Right lobe of liver (tissue), 6 donors: ENCODE measurements around the gene SPRYD3. TPM values are rescaled to one million over a fixed set of nuclear protein-coding genes. Genes with fewer than 3 reads are reported as not detected.
A peak's percentile ranks its signal among the peaks of the same experiment; 100 is the strongest.

Experiments
- ATAC-seq, 4 donors: fragments of 200-7000 bp; cut with Tn5 transposase; one replicate each; pipeline ENCODE4 v1.9.1; 2020; ENCODE audit warnings: mild to moderate bottlenecking in 4 of 4, moderate library complexity in 4 of 4
- DNase-seq, 3 donors: peaks; one replicate each; pipeline ENCODE4 v3.0.0-alpha.2; 2020
- H3K27ac ChIP-seq, 3 donors: fragments of 200-600 bp; one replicate each; pipeline ENCODE4 v1.8.0; 2022
- H3K27me3 ChIP-seq, 2 donors: fragments of 200-600 bp; one replicate each; pipeline ENCODE4 v1.8.0; 2022
- H3K36me3 ChIP-seq, 4 donors: fragments of 200-600 bp; sonication (generic) in 1 of 4; one replicate each; pipeline versions ENCODE4 v1.5.1 to v1.8.0; 2017 to 2022; ENCODE audit warnings: control low read depth in 1 of 4
- H3K4me1 ChIP-seq, 4 donors: fragments of 200-600 bp; sonication (generic) in 1 of 4; one replicate each; pipeline versions ENCODE4 v1.5.1 to v1.8.0; 2017 to 2022; ENCODE audit warnings: control low read depth in 1 of 4
- H3K4me3 ChIP-seq, 3 donors: fragments of 200-600 bp; one replicate each; pipeline ENCODE4 v1.8.0; 2022
- H3K9me3 ChIP-seq, 4 donors: fragments of 200-600 bp; sonication (generic) in 1 of 4; one replicate each; pipeline versions ENCODE4 v1.5.1 to v1.8.0; 2017 to 2022; ENCODE audit warnings: control low read depth in 1 of 4
- CTCF ChIP-seq, 4 donors: fragments of 200-600 bp in 3 of 4; fragments of 450-650 bp in 1 of 4; IDR thresholded peaks; one replicate each; pipeline versions ENCODE4 v1.5.1 to v1.8.0; 2016 to 2022; ENCODE audit warnings: antibody characterized with exemption in 4 of 4, mild to moderate bottlenecking in 2 of 4
- POLR2A ChIP-seq: fragments of 450-650 bp; IDR thresholded peaks from one replicate; pipeline ENCODE4 v1.6.1; 2017; ENCODE audit warnings: antibody characterized with exemption, mild to moderate bottlenecking
- WGBS: methylation state at CpG from one replicate; pipeline ENCODE4 v1.1.6; 2018; ENCODE audit warnings: low coverage, low lambda C conversion rate; ENCODE audit not compliant: insufficient coverage; ENCODE audit errors: missing lambda C conversion rate; 5-methylcytosine and 5-hydroxymethylcytosine counted together
- intact Hi-C, 2 donors: fragments of 100-400 bp; cut with DNase I; formaldehyde crosslinking; loops; one replicate each; pipeline versions ENCODE4 v1.11.2 to v1.14.1; 2022
- total RNA-seq, 6 experiments: library from RNA; depleted of rRNA in 2 of 6; stranded (reverse); fragments of >200 nt in 2 of 6; fragmentation: NEBNext Ultra II Directional in 3 of 6; extraction: Animal tissue kit (Norgen Biotek cat#: 25700) in 3 of 6; gene quantifications; one replicate each; pipeline versions ENCODE4 v1.1.0 to v1.2.4, GENCODE V29; 2016 to 2023
- donor health status: DM: no; HTN: yes; CAD: no.
- donor health status: DM: no; HTN: no; CAD: no.
- donor health status: DM: no; HTN: no; CAD: no.
- donor health status: DM: no; HTN: yes; CAD: no.
- donor health status: DM: no; HTN: yes; CAD: no.

Gene SPRYD3
- total RNA-seq, 6 experiments from 2014 or later = 12.3 to 18.2 (median 14.4) TPM

DNA sequence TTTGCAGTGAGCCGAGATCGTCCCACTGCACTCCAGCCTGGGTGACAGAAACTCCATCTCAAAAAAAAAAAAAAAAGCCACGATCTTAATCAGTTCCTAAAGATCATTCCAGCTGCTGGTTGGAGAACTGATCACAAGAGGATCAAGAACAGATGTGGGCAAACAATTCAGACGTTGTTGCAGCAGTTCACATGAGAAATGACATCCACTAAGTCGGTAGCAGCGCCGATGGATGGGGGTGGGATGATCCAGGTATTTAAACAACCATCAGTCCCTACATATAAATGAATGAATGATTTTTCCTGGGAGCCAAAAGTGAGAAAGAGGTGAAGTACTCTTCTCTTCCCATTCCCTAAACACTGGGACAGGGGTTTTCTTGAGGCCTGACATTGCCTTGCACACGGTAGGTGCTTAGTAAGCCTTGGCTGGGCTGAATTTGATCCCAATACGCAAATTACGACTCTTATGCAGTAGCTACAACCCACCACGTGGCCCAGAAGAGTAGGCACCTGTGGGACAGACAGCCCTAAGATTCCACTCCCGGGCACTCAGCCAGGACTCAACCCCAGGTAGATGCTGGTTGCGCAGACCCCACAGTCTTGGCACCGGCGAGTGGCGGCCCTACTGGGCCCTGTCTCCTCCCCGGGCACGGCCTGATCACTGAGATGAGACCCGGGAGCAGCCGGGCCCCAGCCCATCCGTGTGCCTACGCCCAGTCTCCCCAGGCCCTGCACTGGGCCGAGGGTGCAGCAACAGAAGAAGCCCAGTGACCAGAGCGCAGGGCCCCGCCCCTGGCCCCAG, 565 bp downstream of the SPRYD3 start:
- no peak for DNase-seq
- no peak for TF ChIP-seq POLR2A
- no peak for TF ChIP-seq CTCF (IDR thresholded peaks at IDR 0.05)
- peaks cover 0 to 18% (median 6%) of the 10 kb centered on the region in 4 donors for H3K36me3 ChIP-seq
- no peaks in the 10 kb centered on the region for H3K9me3 ChIP-seq
- WGBS = 32% methylated on average over 17 of the region's 25 CpGs
- peak overlapping the region; percentile 78 to 82 (median 81) for H3K4me3 ChIP-seq
- ATAC-seq = peak in 1 of 4 donors; percentile 15
- peak overlapping the region; percentile 41 to 75 (median 72) for H3K27ac ChIP-seq
- intact Hi-C loops = loop anchor here in 1 of 2 donors (10.0 kb wide), 1 partner anchor 206 kb away; no protein-coding TSS in a partner anchor
- H3K27me3 ChIP-seq = no peaks in the 10 kb centered on the region
- H3K4me1 ChIP-seq = peaks cover 0 to 22% (median 1%) of the 10 kb centered on the region in 4 donors

- Histone ChIP-seq H3K27ac (no peak overlapping the region), H3K4me3 (no peak overlapping the region), H3K36me3 (peaks cover 0 to 25% (median 6%) of the 10 kb centered on the region in 4 donors), H3K27me3 (no peaks in the 10 kb centered on the region), H3K9me3 (no peaks in the 10 kb centered on the region), H3K4me1 (peaks cover 0 to 25% (median 3%) of the 10 kb centered on the region in 4 donors)
- ATAC-seq (no peak), DNase-seq (no peak)
- 100% methylated on average over 8 of the region's 8 CpGs for WGBS
- intact Hi-C loops = loop anchor here in 1 of 2 donors (10.0 kb wide), 1 partner anchor 208 kb away; no protein-coding TSS in a partner anchor
- TF ChIP-seq POLR2A (no peak), CTCF (IDR thresholded peaks at IDR 0.05) (no peak)
These were observed 2.2 kb downstream of the SPRYD3 start for GRCh38 chr12:53077030-53077429.

DNA sequence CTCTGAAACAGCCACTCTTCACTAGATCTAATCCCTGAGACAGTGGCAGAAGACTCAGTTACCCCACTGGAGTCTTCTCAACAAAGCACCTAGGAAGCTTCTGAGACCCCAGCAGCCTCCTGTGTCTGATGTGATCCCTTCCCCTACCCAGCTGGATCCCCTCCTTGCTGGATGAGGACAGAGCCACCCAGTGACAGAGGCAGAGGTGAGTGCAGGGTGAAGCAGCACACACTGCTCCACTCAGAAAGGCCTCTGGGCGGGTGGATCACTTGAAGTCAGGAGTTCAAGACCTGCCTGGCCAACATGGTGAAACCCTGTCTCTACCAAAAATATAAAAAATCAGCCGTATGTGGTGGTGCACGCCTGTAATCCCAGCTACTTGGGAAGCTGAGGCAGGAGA, 2.7 kb downstream of the SPRYD3 start:
- Histone ChIP-seq H3K27me3 (no peaks in the 10 kb centered on the region), H3K27ac (no peak overlapping the region), H3K9me3 (no peaks in the 10 kb centered on the region), H3K4me3 (no peak overlapping the region), H3K36me3 (peaks cover 0 to 25% (median 6%) of the 10 kb centered on the region in 4 donors), H3K4me1 (peaks cover 0 to 25% (median 3%) of the 10 kb centered on the region in 4 donors)
- intact Hi-C loops = loop anchor here in 1 of 2 donors (10.0 kb wide), 1 partner anchor 208 kb away; no protein-coding TSS in a partner anchor
- ATAC-seq = no peak
- 88% methylated on average over 1 of the region's 3 CpGs for WGBS
- DNase-seq = no peak
- TF ChIP-seq CTCF (IDR thresholded peaks at IDR 0.05) = no peak
- no peak for TF ChIP-seq POLR2A

- ATAC-seq (no peak), DNase-seq (no peak)
- TF ChIP-seq CTCF (IDR thresholded peaks at IDR 0.05) (no peak), POLR2A (no peak)
- H3K4me1 ChIP-seq = peaks cover 0 to 24% (median 3%) of the 10 kb centered on the region in 4 donors
- no peaks in the 10 kb centered on the region for H3K27me3 ChIP-seq
- intact Hi-C loops = loop anchor here in 1 of 2 donors (10.0 kb wide), 1 partner anchor 210 kb away; no protein-coding TSS in a partner anchor
- 87% methylated on average over 3 of the region's 3 CpGs for WGBS
- H3K9me3 ChIP-seq = no peaks in the 10 kb centered on the region
- H3K36me3 ChIP-seq = peaks cover 0 to 25% (median 6%) of the 10 kb centered on the region in 4 donors
- H3K4me3 ChIP-seq = no peak overlapping the region
- no peak overlapping the region for H3K27ac ChIP-seq
These were observed 4.2 kb downstream of the SPRYD3 start for GRCh38 chr12:53074999-53075370.
